Effector memory CD4-positive, alpha-beta T cell (primary cell): ENCODE results near the gene IRF8.
"Not testable (repeated sequence)": the region's sequence is repeated elsewhere in the genome, so short reads cannot be mapped to it uniquely, and the experiment has no call there.

ENCODE experiments used
- DNase-seq, 3 donors: peaks; one replicate each; pipeline ENCODE4 v3.0.0-alpha.2; 2020
- H3K27ac ChIP-seq: 2 replicates; pipeline ENCODE4 v1.7.0; 2013; ENCODE audit warnings: mild to moderate bottlenecking, low read length, moderate library complexity; ENCODE audit not compliant: insufficient read depth, poor library complexity, severe bottlenecking
- H3K27me3 ChIP-seq: replicated peaks from 2 replicates; pipeline ENCODE4 v1.7.0; 2013; ENCODE audit warnings: mild to moderate bottlenecking, low read length; ENCODE audit not compliant: insufficient read depth, control insufficient read depth, poor library complexity, severe bottlenecking
- H3K36me3 ChIP-seq: 2 replicates; pipeline ENCODE4 v1.7.0; 2013; ENCODE audit warnings: mild to moderate bottlenecking, low read length, moderate library complexity; ENCODE audit not compliant: control insufficient read depth, insufficient read depth
- H3K4me1 ChIP-seq: 2 replicates; pipeline ENCODE4 v1.7.0; 2013; ENCODE audit warnings: low read length, mild to moderate bottlenecking; ENCODE audit not compliant: control insufficient read depth, insufficient read depth, poor library complexity, severe bottlenecking
- H3K4me3 ChIP-seq: 2 replicates; pipeline ENCODE4 v1.7.0; 2013; ENCODE audit warnings: low read length, low read depth, mild to moderate bottlenecking; ENCODE audit not compliant: insufficient read depth, poor library complexity, severe bottlenecking
- H3K9me3 ChIP-seq: 2 replicates; pipeline ENCODE4 v1.7.0; 2013; ENCODE audit warnings: mild to moderate bottlenecking, low read length, moderate library complexity; ENCODE audit not compliant: control insufficient read depth

The IRF8 gene

DNA sequence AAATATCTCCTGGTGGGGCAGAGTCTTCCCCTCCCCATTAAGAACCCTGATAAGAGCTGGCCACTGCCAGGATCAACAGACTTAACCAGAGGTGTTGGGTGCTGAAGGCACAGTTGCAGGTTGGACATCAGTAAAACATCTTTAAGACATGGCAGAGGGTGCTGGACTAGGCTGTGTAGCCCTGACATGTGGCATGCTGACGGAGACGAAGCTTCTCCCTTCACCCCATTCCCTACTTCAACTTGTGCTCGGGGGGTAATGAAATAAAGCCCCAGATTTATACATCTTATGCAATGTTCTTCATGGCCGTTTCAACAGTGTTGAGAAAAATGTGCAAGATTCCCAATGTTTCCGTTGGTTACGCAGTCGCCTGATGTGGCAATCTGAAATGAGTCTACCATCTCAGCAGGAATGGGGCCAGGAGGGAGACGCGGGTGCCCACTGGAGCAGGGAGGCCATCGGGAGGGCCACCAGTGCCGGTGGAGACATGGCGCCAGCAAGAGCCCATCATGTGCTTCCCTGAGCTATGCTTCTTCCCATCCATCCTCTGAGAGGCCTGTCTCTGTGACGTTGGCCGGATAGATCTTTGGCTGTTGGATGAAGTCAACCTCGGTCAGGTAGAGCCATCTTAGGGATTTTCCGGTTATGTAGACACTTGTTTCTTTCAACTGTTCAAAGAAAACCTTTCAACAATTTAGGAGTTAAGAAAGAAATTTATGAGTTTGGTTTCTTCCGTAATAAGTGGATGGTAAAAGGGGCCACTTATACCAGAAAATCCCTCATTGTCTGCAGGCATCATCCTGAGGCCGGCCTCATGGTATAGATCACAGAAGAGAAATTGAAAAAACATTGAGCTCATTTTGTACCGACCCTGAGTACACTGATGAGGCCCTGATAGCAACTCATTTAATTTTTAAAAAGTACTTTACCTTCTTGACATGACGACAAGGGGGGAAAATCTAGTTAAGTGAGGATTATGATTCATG, 6.4 kb downstream of the IRF8 start:
- Histone ChIP-seq H3K36me3 (no peaks in the 10 kb centered on the region), H3K27me3 (peaks cover 5% of the 10 kb centered on the region), H3K27ac (no peak overlapping the region), H3K9me3 (no peaks in the 10 kb centered on the region), H3K4me1 (peaks cover 7% of the 10 kb centered on the region), H3K4me3 (no peak overlapping the region)
- DNase-seq = no peak

DNA sequence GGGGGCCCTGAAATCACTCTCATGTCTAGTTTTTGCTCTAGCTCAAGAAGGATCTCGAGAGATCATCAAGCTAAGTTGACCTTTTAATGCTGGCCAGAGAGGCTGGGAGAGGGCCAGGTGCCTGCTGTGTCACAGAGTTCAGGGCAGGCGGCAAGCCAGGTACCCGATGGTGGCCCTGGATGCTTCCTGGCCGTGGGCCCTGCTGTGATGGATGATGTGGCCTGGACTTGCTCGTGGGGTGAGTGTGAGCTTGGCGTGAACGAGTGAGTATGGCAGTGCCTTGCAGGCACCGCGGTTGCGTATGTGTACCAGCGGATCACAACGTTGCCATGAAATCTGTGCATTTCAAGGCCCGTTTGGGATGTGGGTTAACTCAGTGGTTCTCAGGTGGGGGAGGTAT, 7.4 kb downstream of the IRF8 start:
- no peak overlapping the region for H3K4me3 ChIP-seq
- peaks cover 3% of the 10 kb centered on the region for H3K27me3 ChIP-seq
- DNase-seq = no peak
- no peaks in the 10 kb centered on the region for H3K36me3 ChIP-seq
- no peaks in the 10 kb centered on the region for H3K9me3 ChIP-seq
- no peak overlapping the region for H3K27ac ChIP-seq
- H3K4me1 ChIP-seq = peaks cover 7% of the 10 kb centered on the region

DNA sequence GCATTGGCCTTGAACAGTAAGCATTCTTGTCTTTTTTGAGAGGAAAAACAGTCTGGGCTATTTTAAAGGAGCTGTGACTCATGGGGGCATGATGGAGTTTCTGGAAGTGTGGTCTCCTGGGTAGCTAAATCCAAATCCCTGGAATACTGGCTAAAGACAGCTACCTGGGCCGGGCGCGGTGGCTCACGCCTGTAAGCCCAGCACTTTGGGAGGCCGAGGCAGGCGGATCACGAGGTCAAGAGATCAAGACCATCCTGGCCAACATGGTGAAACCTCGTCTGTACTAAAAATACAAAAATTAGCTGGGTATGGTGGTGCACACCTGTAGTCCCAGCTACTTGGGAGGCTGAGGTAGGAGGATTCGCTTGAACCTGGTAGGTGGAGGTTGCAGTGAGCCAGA, 8.3 kb downstream of the IRF8 start:
- not testable (repeated sequence) for H3K9me3 ChIP-seq, DNase-seq, H3K27me3 ChIP-seq, H3K4me1 ChIP-seq, H3K27ac ChIP-seq, H3K4me3 ChIP-seq, H3K36me3 ChIP-seq

DNA sequence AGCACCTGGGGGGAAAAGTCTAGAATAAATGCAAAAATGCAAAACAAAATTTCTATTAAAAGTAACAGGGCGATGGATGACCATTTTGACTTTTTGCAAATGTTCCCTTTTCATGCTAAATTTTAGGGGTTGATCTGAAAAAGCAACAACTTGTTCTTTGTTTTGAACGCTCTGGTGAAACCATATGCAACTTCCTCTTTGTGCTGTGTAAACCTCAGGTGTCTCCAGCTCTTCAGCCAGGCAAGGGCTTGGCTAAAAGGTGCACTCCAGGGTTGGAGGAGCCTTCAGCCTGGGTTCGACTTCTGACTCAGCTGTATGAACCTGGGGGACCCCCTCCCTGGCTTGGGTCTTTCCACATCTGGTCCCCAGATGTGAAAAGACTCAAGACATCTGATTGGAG, 9.5 kb downstream of the IRF8 start:
- no peaks in the 10 kb centered on the region for H3K4me1 ChIP-seq
- H3K36me3 ChIP-seq = no peaks in the 10 kb centered on the region
- no peak overlapping the region for H3K27ac ChIP-seq

DNA sequence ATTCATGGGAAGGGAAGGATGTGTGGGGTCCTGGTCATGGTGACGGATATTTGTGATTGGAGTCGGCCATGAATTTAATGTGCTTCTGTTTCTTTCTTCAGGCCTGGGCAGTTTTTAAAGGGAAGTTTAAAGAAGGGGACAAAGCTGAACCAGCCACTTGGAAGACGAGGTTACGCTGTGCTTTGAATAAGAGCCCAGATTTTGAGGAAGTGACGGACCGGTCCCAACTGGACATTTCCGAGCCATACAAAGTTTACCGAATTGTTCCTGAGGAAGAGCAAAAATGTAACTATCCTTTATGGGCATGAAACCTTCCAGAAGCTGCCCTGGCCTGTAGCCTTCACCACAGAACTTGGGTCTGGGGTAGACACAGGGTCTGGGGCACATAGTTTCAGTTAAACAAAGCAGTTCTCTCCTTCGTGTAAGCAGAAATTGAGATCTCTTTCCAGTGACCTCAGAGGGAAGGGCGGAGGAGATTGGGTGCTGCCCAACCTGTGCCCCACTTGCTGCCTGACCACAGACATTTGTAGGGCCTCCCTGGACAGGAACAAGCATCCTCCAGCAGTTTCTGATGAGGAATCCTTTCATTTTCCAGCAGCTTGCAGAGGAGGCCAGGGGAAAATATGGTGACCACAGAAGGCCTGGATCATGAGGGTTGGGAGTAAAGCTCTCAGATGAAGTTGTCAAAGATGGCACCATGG, 10.1 kb downstream of the IRF8 start:
- H3K9me3 ChIP-seq = no peaks in the 10 kb centered on the region
- no peak overlapping the region for H3K4me3 ChIP-seq
- no peak overlapping the region for H3K27ac ChIP-seq
- H3K27me3 ChIP-seq = no peaks in the 10 kb centered on the region
- no peaks in the 10 kb centered on the region for H3K4me1 ChIP-seq
- DNase-seq = no peak
- H3K36me3 ChIP-seq = no peaks in the 10 kb centered on the region

More for the DNA sequence above, 9.5 kb downstream of the IRF8 start:
- Histone ChIP-seq H3K4me3 (no peak overlapping the region), H3K9me3 (no peaks in the 10 kb centered on the region), H3K27me3 (no peaks in the 10 kb centered on the region)
- no peak for DNase-seq

DNA sequence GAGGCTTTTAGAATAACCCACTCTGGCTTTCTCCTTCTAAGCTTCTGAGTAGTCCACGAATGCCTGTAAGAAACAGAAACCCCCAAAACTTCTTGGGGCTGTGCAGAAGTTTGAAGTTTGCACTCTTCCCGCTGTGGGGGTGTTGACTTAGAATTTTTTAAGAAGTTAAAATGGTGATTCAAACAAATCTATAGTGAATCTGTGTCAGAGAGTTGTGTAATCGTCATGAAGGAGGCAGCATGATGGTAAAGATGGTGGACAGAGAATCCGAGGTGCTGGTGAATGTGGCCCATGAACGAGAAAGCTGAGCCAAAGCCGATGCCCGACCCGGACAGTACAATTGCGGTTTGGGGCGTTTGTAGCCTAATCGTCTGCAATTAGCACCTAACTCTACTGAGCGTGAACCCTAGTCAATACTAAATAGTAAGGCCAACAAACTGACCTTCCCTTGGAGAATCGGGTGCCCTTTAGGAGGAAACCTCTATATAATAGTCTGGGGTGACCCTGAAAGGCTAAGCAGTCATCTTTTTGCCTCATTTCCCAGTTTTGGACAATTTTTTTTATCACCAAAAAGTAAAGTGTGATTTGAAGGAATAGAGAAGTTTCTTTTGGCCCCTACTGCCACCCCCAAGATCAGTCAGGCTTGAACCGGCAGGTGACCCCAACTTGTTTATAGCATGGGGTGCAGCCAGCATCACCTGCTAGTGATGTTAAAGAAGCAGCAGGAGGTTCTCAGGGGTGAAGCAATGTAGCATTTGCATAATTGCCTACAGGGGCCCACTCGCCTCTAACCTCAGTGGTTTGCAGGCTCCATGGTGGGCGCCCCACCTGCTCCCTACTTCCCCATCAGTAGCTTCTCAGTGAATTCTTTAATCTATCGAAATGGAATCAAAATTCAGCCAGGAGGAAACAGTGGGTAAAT, 11.2 kb downstream of the IRF8 start:
- Histone ChIP-seq H3K36me3 (no peaks in the 10 kb centered on the region), H3K27me3 (no peaks in the 10 kb centered on the region), H3K27ac (no peak overlapping the region), H3K4me1 (no peaks in the 10 kb centered on the region), H3K9me3 (no peaks in the 10 kb centered on the region), H3K4me3 (no peak overlapping the region)
- no peak for DNase-seq

DNA sequence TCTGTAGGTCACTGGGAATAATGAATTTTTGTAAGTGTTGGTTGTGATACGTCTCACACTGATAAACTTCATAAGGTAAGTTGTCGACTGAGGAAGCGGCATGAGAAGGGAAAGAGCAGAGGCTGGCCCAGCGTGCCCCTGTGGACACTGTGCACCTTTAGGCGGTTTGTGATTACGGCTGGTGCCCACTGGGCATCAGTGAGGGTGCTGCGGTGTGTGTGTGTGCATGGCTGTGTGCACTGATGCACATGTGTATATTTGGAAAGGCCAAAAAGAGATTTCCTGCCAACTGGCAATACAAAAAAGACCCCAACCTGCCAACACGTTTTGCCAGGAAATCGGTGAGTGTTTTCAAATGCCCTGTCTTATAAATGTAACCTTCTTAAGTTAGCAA, 11.9 kb downstream of the IRF8 start:
- Histone ChIP-seq H3K27ac (no peak overlapping the region), H3K4me1 (no peaks in the 10 kb centered on the region), H3K9me3 (no peaks in the 10 kb centered on the region), H3K27me3 (no peaks in the 10 kb centered on the region), H3K36me3 (no peaks in the 10 kb centered on the region), H3K4me3 (no peak overlapping the region)
- DNase-seq = no peak

DNA sequence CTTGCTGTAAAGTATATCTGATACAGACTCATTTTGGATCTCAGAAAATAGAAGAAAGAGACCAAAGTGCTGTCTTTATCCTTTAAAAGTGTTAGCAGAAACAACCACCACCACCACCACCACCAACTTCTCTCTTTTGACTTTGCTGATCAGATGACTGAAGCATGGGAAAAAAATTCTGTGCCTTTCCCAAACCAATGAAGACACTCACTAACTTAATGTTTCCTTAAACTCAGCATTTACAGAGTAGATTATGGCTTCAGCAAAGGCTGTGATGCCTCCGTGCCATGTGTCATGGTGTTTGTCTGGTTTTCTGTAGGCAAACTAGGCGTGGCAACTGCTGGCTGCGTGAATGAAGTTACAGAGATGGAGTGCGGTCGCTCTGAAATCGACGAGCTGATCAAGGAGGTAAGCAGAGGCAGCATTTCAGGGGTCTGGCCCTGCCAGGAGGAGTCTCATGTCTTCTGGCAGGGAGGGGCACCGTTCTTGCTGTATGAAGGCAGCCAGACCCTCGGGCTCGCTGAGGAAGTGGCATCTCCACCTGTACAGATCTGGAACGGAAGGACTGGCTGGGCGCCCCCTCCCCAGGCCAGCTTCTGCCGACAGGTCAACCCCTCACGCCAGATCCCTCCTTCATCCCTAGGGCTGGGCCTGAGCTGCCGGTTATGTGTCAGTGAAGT, 12.4 kb downstream of the IRF8 start:
- Histone ChIP-seq H3K36me3 (no peaks in the 10 kb centered on the region), H3K27me3 (no peaks in the 10 kb centered on the region), H3K4me3 (no peak overlapping the region), H3K9me3 (no peaks in the 10 kb centered on the region), H3K4me1 (no peaks in the 10 kb centered on the region), H3K27ac (no peak overlapping the region)
- no peak for DNase-seq

DNA sequence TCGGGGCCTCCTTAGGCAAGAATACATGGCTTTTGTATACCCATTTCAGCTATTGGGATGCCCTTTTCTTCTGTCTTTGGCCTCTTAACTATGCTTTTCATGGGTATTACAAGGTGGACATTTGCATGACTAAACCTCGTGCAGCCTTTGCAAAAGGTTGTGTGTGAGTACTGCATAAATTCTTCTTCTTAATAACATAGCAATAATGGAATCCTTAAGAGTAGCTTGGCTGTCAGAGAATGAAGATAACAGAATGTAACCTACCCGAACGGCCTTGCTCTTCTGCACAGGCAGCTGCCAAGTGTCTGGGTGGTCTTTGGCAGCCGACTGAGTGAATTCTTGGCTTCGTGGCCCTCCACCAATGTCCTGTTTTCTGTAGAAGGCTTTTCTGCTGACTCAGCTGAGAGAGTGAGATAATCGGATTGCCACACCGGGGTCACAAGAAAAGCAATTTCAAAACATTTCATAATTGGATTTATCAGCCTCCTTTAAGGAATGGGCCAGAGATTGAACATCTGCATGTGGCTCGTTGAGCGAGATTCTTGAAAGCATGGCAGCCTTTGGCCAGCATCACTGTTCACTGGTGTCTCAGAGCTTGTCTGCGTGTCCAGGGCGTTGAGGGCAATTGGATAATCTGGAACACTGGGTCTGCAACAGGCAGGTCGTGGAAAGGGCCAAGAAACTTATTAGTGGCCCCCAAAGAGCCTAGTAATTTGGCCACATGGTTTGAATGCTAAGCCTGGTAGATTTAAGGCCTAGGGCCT, 13.4 kb downstream of the IRF8 start:
- DNase-seq = no peak
- Histone ChIP-seq H3K9me3 (no peaks in the 10 kb centered on the region), H3K4me1 (no peaks in the 10 kb centered on the region), H3K4me3 (no peak overlapping the region), H3K27me3 (no peaks in the 10 kb centered on the region), H3K27ac (no peak overlapping the region), H3K36me3 (no peaks in the 10 kb centered on the region)
